Neural cell (in vitro differentiated cells): Measurements from ENCODE around the gene ACVR1B. TPM values are rescaled to one million over a fixed set of nuclear protein-coding genes. Genes with fewer than 3 reads are reported as not detected.

Experiments used
- H2AFZ ChIP-seq: fragments of 200-600, 300-800 bp; sonication (generic), shearing (Covaris generic); 2 replicates; pipeline ENCODE4 v1.6.0; 2014; ENCODE audit warnings: low read depth, mild to moderate bottlenecking, antibody characterized with exemption, low read length, moderate library complexity
- H3F3A ChIP-seq: fragments of 200-600 bp; shearing (Covaris generic); 2 replicates; pipeline ENCODE4 v1.6.1; 2016; ENCODE audit warnings: mild to moderate bottlenecking, moderate library complexity, mixed read lengths, antibody characterized with exemption, low read length; ENCODE audit not compliant: insufficient read depth, poor library complexity, severe bottlenecking
- H3K27ac ChIP-seq: fragments of 200-600, 300-800 bp; sonication (generic), shearing (Covaris generic); 2 replicates; pipeline ENCODE4 v1.5.1; 2014; ENCODE audit warnings: mild to moderate bottlenecking, low read length, moderate library complexity
- H3K27me3 ChIP-seq: fragments of 300-800, 200-600 bp; sonication (generic), shearing (Covaris generic); 2 replicates; pipeline ENCODE4 v1.6.0; 2014; ENCODE audit warnings: mild to moderate bottlenecking, low read depth, low read length, moderate library complexity; ENCODE audit not compliant: insufficient read depth
- H3K36me3 ChIP-seq: fragments of 300-800, 200-600 bp; sonication (generic), shearing (Covaris generic); 2 replicates; pipeline ENCODE4 v1.5.1; 2014; ENCODE audit warnings: mild to moderate bottlenecking, antibody characterized with exemption, low read length, moderate library complexity; ENCODE audit not compliant: insufficient read depth
- H3K4me2 ChIP-seq: fragments of 300-800, 200-600 bp; sonication (generic), shearing (Covaris generic); 2 replicates; pipeline ENCODE4 v1.6.0; 2014; ENCODE audit warnings: mild to moderate bottlenecking, low read length
- H3K4me3 ChIP-seq: fragments of 300-800, 200-600 bp; sonication (generic), shearing (Covaris generic); 2 replicates; pipeline ENCODE4 v1.5.1; 2014; ENCODE audit warnings: mild to moderate bottlenecking, low read length, moderate library complexity
- H3K79me2 ChIP-seq: fragments of 200-600 bp; shearing (Covaris generic); replicated peaks from 2 replicates; pipeline ENCODE4 v1.6.0; 2014; ENCODE audit warnings: mild to moderate bottlenecking, low read length, moderate library complexity; ENCODE audit not compliant: insufficient read depth
- H3K9ac ChIP-seq: fragments of 300-800, 200-600 bp; sonication (generic), shearing (Covaris generic); 2 replicates; pipeline ENCODE4 v1.6.1; 2016; ENCODE audit warnings: mild to moderate bottlenecking, low read length, mixed read lengths
- H3K9me2 ChIP-seq: fragments of 200-600 bp; shearing (Covaris generic); 2 replicates; pipeline ENCODE4 v1.6.1; 2016; ENCODE audit warnings: mild to moderate bottlenecking, low read length, mixed read lengths; ENCODE audit not compliant: insufficient read depth
- H3K9me3 ChIP-seq: fragments of 200-600, 300-800 bp; sonication (generic), shearing (Covaris generic); 2 replicates; pipeline ENCODE4 v1.6.1; 2016; ENCODE audit warnings: mild to moderate bottlenecking, mixed run types, low read length, moderate library complexity, mixed read lengths
- H4K20me1 ChIP-seq: fragments of 200-600 bp; shearing (Covaris generic); 2 replicates; pipeline ENCODE4 v1.6.1; 2016; ENCODE audit warnings: mild to moderate bottlenecking, mixed run types; ENCODE audit not compliant: insufficient read depth
- CTCF ChIP-seq: fragments of 450-650 bp; IDR thresholded peaks from 2 replicates; pipeline ENCODE4 v1.5.1; 2014; ENCODE audit warnings: antibody characterized with exemption, mild to moderate bottlenecking, moderate library complexity; ENCODE audit not compliant: poor library complexity, severe bottlenecking
- EP300 ChIP-seq: fragments of 450-650 bp; conservative IDR thresholded peaks from 2 replicates; pipeline ENCODE4 v1.6.1; 2014; ENCODE audit warnings: antibody characterized with exemption, mild to moderate bottlenecking, moderate library complexity; ENCODE audit not compliant: poor library complexity, severe bottlenecking
- EZH2 ChIP-seq: fragments of 200-600, 300-800 bp; shearing (Covaris generic), sonication (generic); IDR thresholded peaks from 2 replicates; pipeline ENCODE4 v1.6.1; 2014; ENCODE audit warnings: antibody characterized with exemption, low read length, borderline replicate concordance, mild to moderate bottlenecking; ENCODE audit not compliant: insufficient read depth, poor library complexity, severe bottlenecking
- MXI1 ChIP-seq: fragments of 450-650 bp; conservative IDR thresholded peaks from 2 replicates; pipeline ENCODE4 v1.6.1; 2014; ENCODE audit warnings: antibody characterized with exemption, mild to moderate bottlenecking; ENCODE audit not compliant: poor library complexity, severe bottlenecking
- POLR2AphosphoS5 ChIP-seq: IDR thresholded peaks from 2 replicates; pipeline ENCODE4 v1.6.1; 2012
- RAD21 ChIP-seq: fragments of 450-650 bp; conservative IDR thresholded peaks from 2 replicates; pipeline ENCODE4 v1.6.1; 2014; ENCODE audit warnings: antibody characterized with exemption, mild to moderate bottlenecking, moderate library complexity
- REST ChIP-seq: IDR thresholded peaks from 2 replicates; pipeline ENCODE4 v1.6.1; 2012; ENCODE audit warnings: borderline replicate concordance
- SMC3 ChIP-seq: fragments of 450-650 bp; conservative IDR thresholded peaks from 2 replicates; pipeline ENCODE4 v1.6.1; 2014; ENCODE audit warnings: antibody characterized with exemption, mild to moderate bottlenecking, moderate library complexity; ENCODE audit not compliant: poor library complexity
- TAF1 ChIP-seq: IDR thresholded peaks from 2 replicates; pipeline ENCODE4 v1.6.1; 2012; ENCODE audit warnings: low read depth
- polyA plus RNA-seq: library from polyadenylated mRNA; depleted of rRNA; stranded (reverse); fragments of >200 nt; gene quantifications from 2 replicates; pipeline ENCODE4 v1.2.3, GENCODE V29; 2014

ACVR1B gene
- polyA plus RNA-seq, 1 donor from 2014 or later = 47.2 TPM

- no peaks in the 10 kb centered on the region for H3K27me3 ChIP-seq
Observed at GRCh38 chr12:51959211-51959610, 7.7 kb downstream of the ACVR1B start.

GRCh38 chr12:51959921-51960320, 8.4 kb downstream of the ACVR1B start:
- Histone ChIP-seq H3F3A (no peaks in the 10 kb centered on the region), H3K36me3 (no peaks in the 10 kb centered on the region), H3K79me2 (peaks cover 81% of the 10 kb centered on the region), H3K27me3 (no peaks in the 10 kb centered on the region), H3K27ac (no peak overlapping the region), H3K4me3 (no peak overlapping the region), H3K9ac (no peak overlapping the region), H3K9me3 (no peaks in the 10 kb centered on the region), H4K20me1 (peaks cover 35% of the 10 kb centered on the region), H3K4me2 (no peak overlapping the region), H2AFZ (no peak overlapping the region), H3K9me2 (no peaks in the 10 kb centered on the region)
- TF ChIP-seq SMC3 (no peak), MXI1 (no peak), EP300 (no peak), POLR2AphosphoS5 (no peak), TAF1 (no peak), CTCF (no peak), REST (no peak)

More at GRCh38 chr12:51959211-51959610, 7.7 kb downstream of the ACVR1B start:
- Histone ChIP-seq H2AFZ (no peak overlapping the region), H3K79me2 (peaks cover 81% of the 10 kb centered on the region), H3K27ac (no peak overlapping the region), H3K36me3 (no peaks in the 10 kb centered on the region), H3K9me2 (no peaks in the 10 kb centered on the region), H4K20me1 (peaks cover 35% of the 10 kb centered on the region), H3K9ac (no peak overlapping the region), H3K9me3 (no peaks in the 10 kb centered on the region), H3K4me3 (no peak overlapping the region), H3F3A (no peaks in the 10 kb centered on the region), H3K4me2 (no peak overlapping the region)
- TF ChIP-seq TAF1 (no peak), RAD21 (no peak), MXI1 (no peak), EP300 (no peak), REST (no peak), SMC3 (no peak), EZH2 (no peak), CTCF (no peak), POLR2AphosphoS5 (no peak)
